Endodermal cell (in vitro differentiated cells): ENCODE data around the gene PRMT9. TPM values are rescaled to one million over a fixed set of nuclear protein-coding genes. Genes with fewer than 3 reads are reported as not detected.
A peak's percentile ranks its signal among the peaks of the same experiment; 100 is the strongest.

Source experiments
- DNase-seq: peaks from one replicate; pipeline ENCODE4 v3.0.0-alpha.2; 2017
- H3K27ac ChIP-seq: 2 replicates; pipeline ENCODE4 v1.5.1; 2013; ENCODE audit warnings: mild to moderate bottlenecking, low read depth, low read length, moderate library complexity
- H3K27me3 ChIP-seq: 2 replicates; pipeline ENCODE4 v1.6.1; 2013; ENCODE audit warnings: mild to moderate bottlenecking, low read length, moderate library complexity; ENCODE audit not compliant: insufficient read depth, control insufficient read depth, poor library complexity, severe bottlenecking
- H3K36me3 ChIP-seq: 2 replicates; pipeline ENCODE4 v1.7.0; 2013; ENCODE audit warnings: mild to moderate bottlenecking, low read length, moderate library complexity; ENCODE audit not compliant: control insufficient read depth, insufficient read depth
- H3K4me1 ChIP-seq: one replicate; pipeline ENCODE4 v1.7.0; 2013; ENCODE audit warnings: low read length; ENCODE audit not compliant: control insufficient read depth, insufficient read depth
- H3K4me3 ChIP-seq: 2 replicates; pipeline ENCODE4 v1.5.1; 2013; ENCODE audit warnings: mild to moderate bottlenecking, low read length, moderate library complexity
- H3K9ac ChIP-seq: 2 replicates; pipeline ENCODE4 v1.6.1; 2013; ENCODE audit warnings: mild to moderate bottlenecking, low read length, moderate library complexity; ENCODE audit not compliant: poor library complexity, severe bottlenecking; ENCODE audit errors: extremely low read depth
- H3K9me3 ChIP-seq: 2 replicates; pipeline ENCODE4 v1.6.1; 2013; ENCODE audit warnings: mild to moderate bottlenecking, low read length, moderate library complexity; ENCODE audit not compliant: control insufficient read depth
- H3K27ac Mint-ChIP-seq: 2 replicates; pipeline ENCODE4 v1.8.0; 2020; ENCODE audit warnings: mixed read lengths
- H3K27me3 Mint-ChIP-seq: 2 replicates; pipeline ENCODE4 v1.8.0; 2021; ENCODE audit warnings: mild to moderate bottlenecking, mixed read lengths; ENCODE audit not compliant: insufficient read depth
- H3K36me3 Mint-ChIP-seq: 2 replicates; pipeline ENCODE4 v1.8.0; 2020; ENCODE audit warnings: low read depth, mixed read lengths
- H3K4me1 Mint-ChIP-seq: 2 replicates; pipeline ENCODE4 v1.8.0; 2020; ENCODE audit warnings: mixed read lengths
- H3K4me3 Mint-ChIP-seq: 2 replicates; pipeline ENCODE4 v1.8.0; 2020; ENCODE audit warnings: mild to moderate bottlenecking, moderate library complexity, mixed read lengths
- H3K9me3 Mint-ChIP-seq: 2 replicates; pipeline ENCODE4 v1.8.0; 2020; ENCODE audit warnings: mild to moderate bottlenecking, mixed read lengths
- CTCF ChIP-seq: fragments of 200-600 bp; sonication (generic); conservative IDR thresholded peaks from 2 replicates; pipeline ENCODE4 v1.5.0; 2021; ENCODE audit warnings: antibody characterized with exemption, mild to moderate bottlenecking
- WGBS, 2 experiments: methylation state at CpG; one replicate each; pipeline versions ENCODE4 v1.1.5 to v1.1.7; 2013; ENCODE audit warnings: missing lambda C conversion rate in 2 of 2, mixed read lengths in 1 of 2; ENCODE audit not compliant: insufficient coverage in 1 of 2, insufficient read length in 1 of 2; 5-methylcytosine and 5-hydroxymethylcytosine counted together
- total RNA-seq, 2 donors: library from RNA; stranded (reverse); fragmentation: NEBNext Ultra II Directional in 1 of 2; extraction: Animal tissue kit (Norgen Biotek cat#: 25700) in 1 of 2; gene quantifications; 2 replicates in 1 of 2; 3 replicates in 1 of 2; pipeline ENCODE4 v1.2.1, GENCODE V29; 2021

The PRMT9 gene
- total RNA-seq, 2 donors from 2014 or later, result 15.3 to 17.3 TPM

GRCh38 chr4:147616849-147617172 is 67.2 kb downstream of the PRMT9 start:
- no peaks in the 10 kb centered on the region for H3K27me3 ChIP-seq
- H3K27ac Mint-ChIP-seq, result peak overlapping the region; percentile 97
- H3K4me1 ChIP-seq, result no peaks in the 10 kb centered on the region
- 0 to 33% methylated on average over 1 to 6 of the region's 6 CpGs for WGBS, 2 experiments
- TF ChIP-seq CTCF, result no peak
- DNase-seq, result no peak
- no peaks in the 10 kb centered on the region for H3K9me3 Mint-ChIP-seq
- peaks cover 10% of the 10 kb centered on the region for H3K36me3 ChIP-seq
- H3K36me3 Mint-ChIP-seq, result peaks cover 11% of the 10 kb centered on the region
- no peaks in the 10 kb centered on the region for H3K9me3 ChIP-seq
- H3K27me3 Mint-ChIP-seq, result no peaks in the 10 kb centered on the region
- H3K9ac ChIP-seq, result no peak overlapping the region
- peak overlapping the region; percentile 96 for H3K4me3 Mint-ChIP-seq
- H3K27ac ChIP-seq, result no peak overlapping the region
- peak overlapping the region; percentile 100 for H3K4me3 ChIP-seq
- peaks cover 18% of the 10 kb centered on the region for H3K4me1 Mint-ChIP-seq

GRCh38 chr4:147610686-147611085 is 73.3 kb downstream of the PRMT9 start:
- H3K27ac ChIP-seq, result no peak overlapping the region
- Mint-ChIP-seq H3K36me3 (no peaks in the 10 kb centered on the region), H3K9me3 (no peaks in the 10 kb centered on the region), H3K4me1 (no peaks in the 10 kb centered on the region), H3K27ac (no peak overlapping the region), H3K4me3 (no peak overlapping the region), H3K27me3 (peaks cover 3% of the 10 kb centered on the region)
- no peaks in the 10 kb centered on the region for H3K27me3 ChIP-seq
- H3K36me3 ChIP-seq, result no peaks in the 10 kb centered on the region
- no peak overlapping the region for H3K9ac ChIP-seq
- H3K4me1 ChIP-seq, result no peaks in the 10 kb centered on the region
- H3K9me3 ChIP-seq, result no peaks in the 10 kb centered on the region
- no peak for DNase-seq
- H3K4me3 ChIP-seq, result no peak overlapping the region
- WGBS, 2 experiments, result 100% methylated on average over 1 of the region's 1 CpG; no CpG with 5 or more reads in 1 of the 2 experiments
- no peak for TF ChIP-seq CTCF

GRCh38 chr4:147607471-147607870 is 76.5 kb downstream of the PRMT9 start:
- H3K27ac ChIP-seq, result no peak overlapping the region
- no peak for TF ChIP-seq CTCF
- peaks cover 3% of the 10 kb centered on the region for H3K27me3 Mint-ChIP-seq
- no peaks in the 10 kb centered on the region for H3K9me3 Mint-ChIP-seq
- H3K9me3 ChIP-seq, result no peaks in the 10 kb centered on the region
- no peak for DNase-seq
- no peaks in the 10 kb centered on the region for H3K27me3 ChIP-seq
- no peaks in the 10 kb centered on the region for H3K36me3 ChIP-seq
- no peak overlapping the region for H3K4me3 ChIP-seq
- no peak overlapping the region for H3K9ac ChIP-seq
- WGBS, 2 experiments, result 88% methylated on average over 1 of the region's 1 CpG; no CpG with 5 or more reads in 1 of the 2 experiments
- no peaks in the 10 kb centered on the region for H3K36me3 Mint-ChIP-seq
- H3K4me1 ChIP-seq, result no peaks in the 10 kb centered on the region
- H3K4me3 Mint-ChIP-seq, result no peak overlapping the region
- no peak overlapping the region for H3K27ac Mint-ChIP-seq
- no peaks in the 10 kb centered on the region for H3K4me1 Mint-ChIP-seq
